HG02840 (cell line): ENCODE measurements around the gene COMMD3.

Experiments used
- ATAC-seq: cut with Tn5 transposase; IDR thresholded peaks from one replicate; pipeline ENCODE4 v1.9.1; 2021; ENCODE audit warnings: mild to moderate bottlenecking, moderate library complexity, moderate number of reproducible peaks; ENCODE audit not compliant: unreplicated experiment, low FRiP score

The COMMD3 gene

GRCh38 chr10:22319547-22319979, 3.4 kb downstream of the COMMD3 start:
- ATAC-seq: no peak

DNA sequence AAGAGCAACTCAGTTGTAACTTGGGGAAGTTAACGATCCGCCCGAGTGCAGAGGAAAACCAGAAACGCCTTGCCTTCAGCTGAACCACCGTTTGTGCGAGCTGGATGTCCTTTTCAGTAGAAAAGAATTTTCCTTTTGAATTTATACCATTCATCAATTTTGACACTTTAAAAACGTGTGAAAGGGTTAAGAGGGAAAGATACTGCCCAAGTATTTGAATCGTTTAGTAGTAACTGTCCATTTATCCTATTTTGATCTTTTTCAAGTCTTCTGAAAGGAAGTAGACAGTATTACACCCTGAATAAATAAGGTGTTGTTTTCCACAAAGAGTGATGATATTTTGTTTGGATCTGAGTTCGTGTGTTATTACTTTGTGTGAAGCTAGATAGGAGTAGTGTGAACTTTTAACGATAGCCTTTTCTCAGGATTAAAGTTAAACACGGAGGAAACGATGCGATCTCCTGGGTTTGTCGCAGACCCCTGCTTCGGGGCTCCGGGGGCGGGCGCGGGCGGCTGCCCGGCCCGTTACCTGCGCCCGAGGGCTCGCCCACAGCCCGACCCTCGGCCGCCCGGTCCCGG, 3.9 kb downstream of the COMMD3 start:
- no peak for ATAC-seq

DNA sequence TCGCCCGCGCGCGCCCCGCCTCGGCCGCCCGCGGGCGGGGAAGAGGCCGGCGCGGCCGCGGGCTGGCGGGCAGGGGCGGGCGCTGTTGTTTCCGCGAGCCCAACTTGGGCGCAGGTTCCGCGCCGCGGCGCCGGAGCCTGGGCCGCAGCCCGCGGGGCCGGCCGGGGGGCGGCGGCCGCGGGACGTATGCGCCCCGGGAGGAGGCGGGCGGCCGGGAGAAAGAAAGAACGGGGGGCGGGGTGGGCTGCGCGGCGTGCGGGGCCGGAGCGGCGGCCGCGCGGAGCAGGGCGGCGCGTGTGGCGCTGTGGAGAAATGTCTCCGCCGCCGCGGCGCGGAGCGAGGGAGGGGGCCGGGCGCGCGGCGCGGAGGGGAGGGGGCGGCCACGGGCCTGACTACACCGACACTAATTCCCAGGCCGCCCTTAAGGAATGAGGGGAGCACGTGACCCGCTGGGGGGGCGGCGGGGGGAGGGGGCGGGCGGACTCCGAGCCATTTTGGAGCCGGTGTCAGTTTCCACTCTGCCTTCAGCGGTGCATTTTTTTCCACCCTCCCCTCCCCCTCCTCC, 4.5 kb downstream of the COMMD3 start, which contains the start of gene BMI1:
TSS of gene BMI1 (plus strand) at position 509 of the 565 bp plus-strand sequence. CDS start 5,351 bp downstream, outside the sequence.
- peak; percentile 19 for ATAC-seq

DNA sequence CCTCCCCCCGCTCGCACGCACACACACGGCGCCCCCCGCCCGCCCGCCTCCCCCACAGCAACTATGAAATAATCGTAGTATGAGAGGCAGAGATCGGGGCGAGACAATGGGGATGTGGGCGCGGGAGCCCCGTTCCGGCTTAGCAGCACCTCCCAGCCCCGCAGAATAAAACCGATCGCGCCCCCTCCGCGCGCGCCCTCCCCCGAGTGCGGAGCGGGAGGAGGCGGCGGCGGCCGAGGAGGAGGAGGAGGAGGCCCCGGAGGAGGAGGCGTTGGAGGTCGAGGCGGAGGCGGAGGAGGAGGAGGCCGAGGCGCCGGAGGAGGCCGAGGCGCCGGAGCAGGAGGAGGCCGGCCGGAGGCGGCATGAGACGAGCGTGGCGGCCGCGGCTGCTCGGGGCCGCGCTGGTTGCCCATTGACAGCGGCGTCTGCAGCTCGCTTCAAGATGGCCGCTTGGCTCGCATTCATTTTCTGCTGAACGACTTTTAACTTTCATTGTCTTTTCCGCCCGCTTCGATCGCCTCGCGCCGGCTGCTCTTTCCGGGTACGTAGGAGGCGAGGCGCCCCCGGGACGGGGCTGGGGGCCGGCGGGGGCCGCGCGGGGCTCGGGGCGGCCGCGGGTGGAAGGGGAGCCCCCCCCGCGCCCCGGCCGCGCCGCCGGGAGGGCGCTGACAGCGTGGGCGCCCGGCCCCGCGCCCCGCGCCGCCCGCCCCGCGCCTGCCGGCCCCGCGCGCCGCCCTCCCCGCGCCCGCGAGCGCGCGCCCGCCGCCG, 5.2 kb downstream of the COMMD3 start:
- no peak for ATAC-seq

- no peak for ATAC-seq
Observed at GRCh38 chr10:22321924-22322640, 5.9 kb downstream of the COMMD3 start.

DNA sequence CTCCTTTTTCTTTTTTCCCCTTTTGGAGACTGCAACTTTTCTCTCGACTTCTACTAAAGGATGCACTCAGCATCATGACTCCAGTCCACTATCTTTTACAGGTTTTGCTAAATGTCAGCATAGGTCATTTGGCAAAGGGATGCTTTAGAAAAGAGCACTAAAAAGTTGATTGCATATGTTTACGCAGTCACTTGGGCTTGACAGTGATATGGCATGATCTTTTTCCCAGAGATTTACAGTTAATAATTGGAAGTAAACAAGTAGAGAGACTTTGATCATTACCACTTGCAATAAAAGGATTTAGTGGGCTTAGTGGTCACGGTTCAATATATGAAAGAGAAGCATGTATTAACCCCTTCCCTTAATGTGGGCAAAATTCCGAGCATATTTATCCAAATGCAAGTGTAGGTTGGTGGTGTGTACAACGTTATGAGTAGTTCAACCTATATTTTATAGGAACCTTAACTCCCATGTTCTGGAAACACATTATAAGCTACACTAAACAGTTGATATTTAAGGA, 6.5 kb downstream of the COMMD3 start:
- ATAC-seq: no peak

DNA sequence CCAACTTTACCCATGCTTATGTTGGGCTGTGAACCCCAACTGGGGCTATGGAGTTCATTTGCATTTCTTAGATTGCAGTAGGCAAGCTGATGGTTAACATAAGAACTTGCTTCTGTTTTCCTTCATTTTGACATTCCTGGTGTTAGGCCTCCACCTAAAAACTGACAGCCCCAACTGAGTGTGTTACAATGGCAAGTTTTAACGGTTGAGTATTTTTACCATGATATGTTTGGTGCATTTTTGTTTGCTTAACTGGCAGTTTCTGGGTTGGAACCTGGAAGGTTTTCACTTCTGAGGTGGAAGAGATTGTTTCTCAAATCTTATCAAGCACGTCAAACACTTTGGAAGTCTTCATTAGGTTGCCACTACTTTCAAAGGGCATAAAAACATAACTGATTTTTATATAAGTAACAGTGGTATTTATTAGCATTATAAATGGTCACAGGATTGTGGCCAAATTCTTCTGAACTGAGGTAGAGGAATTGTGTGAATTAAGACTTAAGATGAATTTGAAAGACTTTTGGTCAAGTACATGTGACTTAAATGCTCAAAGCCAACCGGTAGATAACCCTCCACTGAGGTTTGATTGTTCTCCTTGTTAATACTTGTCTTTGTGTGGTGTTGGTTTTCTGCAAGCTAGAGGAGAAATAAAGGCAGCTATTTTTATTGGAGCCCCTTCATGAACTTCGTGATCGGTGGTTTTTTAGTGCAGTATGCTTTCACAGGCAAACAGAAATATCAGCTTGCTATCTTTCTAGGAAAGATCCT, 7.5 kb downstream of the COMMD3 start:
- ATAC-seq: no peak

DNA sequence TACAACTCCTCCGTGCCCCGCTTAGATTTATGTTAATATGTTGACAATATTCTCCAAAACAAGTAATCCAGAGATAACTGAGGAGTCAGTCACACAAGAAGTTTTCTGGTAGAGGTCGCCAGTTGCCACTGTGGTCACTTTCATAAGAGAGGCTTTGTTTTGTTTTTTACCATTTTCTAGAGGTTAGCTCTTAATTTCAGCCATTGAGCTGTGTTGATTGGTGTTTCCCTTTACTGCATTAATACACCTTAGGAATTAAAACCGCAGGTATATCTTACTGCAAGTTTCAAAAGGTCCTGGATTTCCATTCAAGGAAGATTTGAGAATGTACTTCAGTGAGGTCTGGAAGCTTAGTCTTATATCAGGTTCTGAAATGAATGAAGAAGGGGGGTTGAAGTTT, 8.2 kb downstream of the COMMD3 start:
- ATAC-seq: no peak

GRCh38 chr10:22324893-22325271, 8.7 kb downstream of the COMMD3 start:
- no peak for ATAC-seq

DNA sequence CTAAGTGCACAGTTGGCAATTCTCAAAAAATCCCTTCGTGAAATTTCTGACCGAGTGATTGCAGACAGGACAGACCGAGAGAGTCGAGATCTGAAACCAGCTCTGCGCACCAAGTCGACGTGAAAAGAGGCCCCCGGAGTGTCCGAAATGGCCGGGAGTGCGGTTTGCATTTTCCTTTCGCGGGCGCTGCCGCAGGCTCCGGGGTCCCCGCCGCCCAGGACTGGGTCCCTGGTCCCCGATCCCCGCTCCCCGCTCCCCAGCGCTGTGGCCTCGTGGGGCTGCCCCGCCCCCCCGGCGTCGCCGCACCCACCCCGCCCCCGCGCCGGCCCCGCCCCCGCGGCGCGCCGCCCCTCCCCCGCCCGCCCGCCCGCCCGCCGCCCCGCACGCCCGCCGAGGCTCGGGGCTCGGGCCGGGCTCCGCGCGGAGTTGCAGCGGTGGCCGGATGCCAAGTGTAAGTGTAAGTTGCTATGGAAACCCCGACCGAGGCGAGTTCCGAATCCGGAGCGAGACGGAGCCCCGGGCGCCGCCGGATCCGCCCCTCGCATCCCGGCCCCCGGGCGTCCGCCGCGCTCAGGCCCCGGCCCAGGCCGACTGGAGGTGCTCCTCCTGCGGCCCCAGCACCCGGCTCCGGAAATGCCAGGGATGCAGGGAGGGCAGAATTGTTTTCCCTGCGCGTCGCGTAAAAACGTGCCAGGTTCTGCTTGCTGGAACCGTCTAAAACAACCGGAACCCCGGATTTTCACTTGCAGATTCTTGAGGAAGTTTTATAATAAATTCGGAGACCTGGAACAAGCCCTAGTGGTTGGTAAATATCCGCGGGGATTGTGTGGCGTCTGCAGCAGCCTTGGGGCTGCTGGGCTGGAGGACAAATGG, 9.3 kb downstream of the COMMD3 start:
- ATAC-seq: peak; percentile 44

- no peak for ATAC-seq
Observed at GRCh38 chr10:22326145-22326702, 10.0 kb downstream of the COMMD3 start.

- no peak for ATAC-seq
Observed at GRCh38 chr10:22329150-22329549, 13.0 kb downstream of the COMMD3 start.

DNA sequence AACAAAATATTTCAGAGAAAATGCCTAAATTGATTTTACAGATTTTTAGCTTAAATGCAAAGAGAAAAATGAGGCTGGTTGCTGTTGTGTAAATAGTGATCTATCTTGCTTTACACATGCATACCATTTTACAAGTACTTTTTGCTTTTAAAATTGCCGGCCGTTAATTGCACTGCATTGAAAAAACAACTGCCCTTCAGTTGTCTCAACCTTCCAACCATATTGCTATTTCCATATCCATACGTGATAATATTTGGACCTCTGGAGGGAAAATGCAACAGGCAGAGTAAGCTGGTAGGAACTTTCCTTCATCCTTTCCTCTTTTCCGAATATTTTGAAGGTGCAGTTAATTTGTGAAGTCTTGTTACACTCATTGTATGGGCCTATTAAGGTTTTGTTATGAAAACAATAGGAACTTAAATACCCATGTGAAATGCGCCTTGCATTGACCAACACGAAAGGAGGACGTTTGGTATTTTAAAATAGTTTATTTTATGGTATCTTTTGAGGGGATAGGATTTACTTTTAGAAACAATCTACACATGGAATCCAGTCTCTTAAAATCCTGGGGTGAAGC, 16.0 kb downstream of the COMMD3 start:
- ATAC-seq: no peak

DNA sequence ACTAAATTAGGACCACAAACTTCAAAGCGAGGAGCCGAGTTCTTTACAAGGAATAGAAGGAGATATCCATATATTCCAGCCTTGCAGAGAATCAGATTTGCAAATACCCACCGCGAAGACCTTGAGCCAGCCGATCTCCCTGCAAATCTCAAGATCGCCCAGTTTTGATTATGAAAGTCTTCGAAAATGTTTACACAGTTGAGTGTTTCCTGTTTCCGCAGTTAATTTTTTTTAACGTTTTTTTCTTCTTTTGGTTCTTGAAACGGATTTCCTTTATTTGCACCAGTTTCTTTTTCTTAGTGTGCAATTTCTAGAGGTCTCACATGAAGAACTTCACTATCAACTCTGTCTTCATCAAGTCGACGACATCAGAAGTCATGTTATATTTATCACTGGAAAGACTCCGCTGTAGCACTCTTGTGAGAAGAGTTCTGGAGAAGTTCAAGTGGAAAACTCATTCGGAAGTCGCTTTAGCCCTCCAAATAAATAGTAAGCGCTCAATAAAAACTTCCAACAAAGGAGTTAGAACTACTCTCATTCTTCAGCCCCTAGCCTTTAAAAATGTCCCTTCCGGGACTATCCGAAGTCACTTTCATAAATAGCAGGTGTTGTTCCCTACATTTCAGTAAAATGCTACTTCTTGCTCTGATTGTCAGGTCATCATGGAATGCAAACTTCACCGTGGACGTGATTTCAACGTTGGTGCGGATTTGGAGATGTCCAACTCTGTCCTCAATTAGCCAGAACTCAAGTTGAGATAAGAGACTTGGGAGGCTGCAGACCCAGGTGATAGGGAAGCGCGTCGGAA, 17.2 kb downstream of the COMMD3 start:
- ATAC-seq: no peak

DNA sequence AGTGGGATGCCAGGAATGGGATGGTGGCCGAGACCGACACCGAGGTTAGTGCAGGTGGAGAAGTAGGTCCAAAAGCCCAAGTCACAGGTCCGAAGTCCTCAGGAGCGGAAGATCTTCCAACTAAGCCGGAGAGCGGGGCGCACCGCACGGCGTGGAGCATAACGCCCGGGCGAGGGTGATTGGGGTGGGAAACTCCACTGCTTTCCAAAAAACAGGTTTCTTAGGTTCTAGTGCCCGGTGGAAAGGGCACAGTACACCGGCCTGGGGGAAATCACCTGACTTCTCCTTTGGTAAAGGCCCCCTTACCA, 17.7 kb downstream of the COMMD3 start:
- ATAC-seq: no peak

DNA sequence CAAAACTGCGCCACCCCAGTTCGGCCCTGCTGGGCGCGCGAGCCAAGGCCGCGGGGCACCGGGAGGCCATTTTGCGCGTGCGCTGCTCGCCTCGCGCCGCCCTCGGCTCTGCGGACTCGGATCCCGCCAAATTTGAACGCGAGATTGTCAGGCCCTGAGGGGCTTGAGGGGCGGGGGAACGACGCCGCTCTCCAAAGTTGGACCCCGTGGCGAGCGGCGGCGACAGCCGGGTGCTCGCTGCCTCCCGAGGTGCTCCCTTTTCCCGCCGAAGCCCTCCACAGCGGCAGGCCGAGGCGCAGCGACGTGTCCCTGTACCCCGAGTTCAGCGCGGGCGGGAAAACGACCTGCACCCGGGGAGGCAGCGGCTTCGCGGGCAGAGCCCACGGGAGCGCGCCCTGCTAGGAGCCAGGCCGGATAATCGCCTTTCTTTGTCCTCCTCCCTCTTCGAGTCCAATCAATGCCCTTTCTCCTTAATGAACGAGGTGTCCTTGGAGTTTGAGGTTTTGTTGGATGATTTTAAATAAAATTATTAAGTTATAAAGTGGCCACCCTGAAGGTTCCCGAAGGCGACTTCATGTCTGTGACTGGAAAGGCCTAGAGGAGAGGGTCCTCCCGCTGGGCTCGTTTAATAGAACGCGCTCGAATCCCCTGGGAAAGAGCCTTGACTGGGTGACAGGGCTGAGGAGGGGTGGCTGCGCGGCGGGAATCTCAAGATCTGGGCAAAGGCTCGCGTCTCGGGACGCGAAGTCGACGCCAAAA, 18.4 kb downstream of the COMMD3 start:
- ATAC-seq: no peak
